ENCODE data around the gene LYL1. TPM values are rescaled to one million over a fixed set of nuclear protein-coding genes. Genes with fewer than 3 reads are reported as not detected.

The LYL1 gene
- total RNA-seq, 4 donors from 2014 or later = 4.5 to 33.4 (median 16.7) TPM

- peaks cover 62 to 93% (median 66%) of the 10 kb centered on the region in 4 donors for H3K4me1 ChIP-seq
- no peaks in the 10 kb centered on the region for H3K9me3 ChIP-seq
- H3K27me3 ChIP-seq = no peaks in the 10 kb centered on the region
- in situ Hi-C loops (cut with MboI; ENCODE audit: low pct_ligation_motif_present in 1 of 4, low pct_unique_long_range_greater_than_20kb in 1 of 4, low sequenced_read_pairs in 3 of 4) = no loop called here
- 4 to 20% methylated on average over 9 to 17 of the region's 19 CpGs for WGBS, 2 donors (ENCODE audit: low coverage in 1 of 2)
- H3K36me3 ChIP-seq = no peaks in the 10 kb centered on the region
- peak; percentile 35 for DNase-seq
- peak in 1 of 5 experiments; percentile 8 for TF ChIP-seq CTCF (IDR thresholded peaks at IDR 0.05)
- TF ChIP-seq POLR2A (IDR thresholded peaks at IDR 0.05) = no peak
- peak overlapping the region in 3 of 4 donors; percentile 31 to 57 (median 39) for H3K4me3 ChIP-seq
- intact Hi-C loops (cut with DNase I; ENCODE audit: low total_unique reads) = loop anchor here (10.0 kb wide), 1 partner anchor 46 kb away; no protein-coding TSS in a partner anchor
- H3K27ac ChIP-seq = peak overlapping the region; percentile 76 to 94 (median 84)
Measured at GRCh38 chr19:13060233-13060963, 42.3 kb downstream of the LYL1 start.

- Histone ChIP-seq H3K36me3 (no peaks in the 10 kb centered on the region), H3K4me1 (peaks cover 72 to 97% (median 74%) of the 10 kb centered on the region in 4 donors), H3K4me3 (no peak overlapping the region), H3K9me3 (no peaks in the 10 kb centered on the region), H3K27me3 (no peaks in the 10 kb centered on the region), H3K27ac (peak overlapping the region; percentile 86 to 94 (median 92))
- TF ChIP-seq POLR2AphosphoS5 (IDR thresholded peaks at IDR 0.05) (no peak), CTCF (IDR thresholded peaks at IDR 0.05) (no peak), EP300 (IDR thresholded peaks at IDR 0.05; ENCODE audit: low read depth) (no peak), POLR2A (IDR thresholded peaks at IDR 0.05) (no peak)
- in situ Hi-C loops (cut with MboI; ENCODE audit: low pct_ligation_motif_present in 1 of 4, low pct_unique_long_range_greater_than_20kb in 1 of 4, low sequenced_read_pairs in 3 of 4) = no loop called here
- 73 to 81% methylated on average over 6 to 12 of the region's 12 CpGs for WGBS, 2 donors (ENCODE audit: low coverage in 1 of 2)
- DNase-seq = no peak
- intact Hi-C loops (cut with DNase I; ENCODE audit: low total_unique reads) = no loop called here
Measured at GRCh38 chr19:13058951-13059660, 43.6 kb downstream of the LYL1 start.

- intact Hi-C loops (cut with DNase I; ENCODE audit: low total_unique reads) (no loop called here), in situ Hi-C loops (cut with MboI; ENCODE audit: low pct_ligation_motif_present in 1 of 4, low pct_unique_long_range_greater_than_20kb in 1 of 4, low sequenced_read_pairs in 3 of 4) (no loop called here)
- Histone ChIP-seq H3K4me1 (peaks cover 76 to 98% (median 82%) of the 10 kb centered on the region in 4 donors), H3K27me3 (no peaks in the 10 kb centered on the region), H3K27ac (peak overlapping the region; percentile 86 to 94 (median 92)), H3K9me3 (no peaks in the 10 kb centered on the region), H3K36me3 (no peaks in the 10 kb centered on the region), H3K4me3 (no peak overlapping the region)
- no peak for DNase-seq
- 58 to 73% methylated on average over 2 of the region's 2 CpGs for WGBS, 2 donors (ENCODE audit: low coverage in 1 of 2)
- no peak for TF ChIP-seq POLR2A (IDR thresholded peaks at IDR 0.05)
- no peak for TF ChIP-seq EP300 (IDR thresholded peaks at IDR 0.05; ENCODE audit: low read depth)
Measured at GRCh38 chr19:13057744-13058143, 44.9 kb downstream of the LYL1 start.

- in situ Hi-C loops (cut with MboI; ENCODE audit: low pct_ligation_motif_present in 1 of 4, low pct_unique_long_range_greater_than_20kb in 1 of 4, low sequenced_read_pairs in 3 of 4) = no loop called here
Measured at GRCh38 chr19:13057147-13057572, 45.5 kb downstream of the LYL1 start.

More at GRCh38 chr19:13057147-13057572, 45.5 kb downstream of the LYL1 start:
- DNase-seq = no peak
- Histone ChIP-seq H3K4me1 (peaks cover 82 to 99% (median 87%) of the 10 kb centered on the region in 4 donors), H3K36me3 (no peaks in the 10 kb centered on the region), H3K4me3 (no peak overlapping the region), H3K9me3 (no peaks in the 10 kb centered on the region), H3K27ac (peak overlapping the region; percentile 86 to 94 (median 92)), H3K27me3 (no peaks in the 10 kb centered on the region)
- 9 to 42% methylated on average over 8 to 15 of the region's 15 CpGs for WGBS, 2 donors (ENCODE audit: low coverage in 1 of 2)
- intact Hi-C loops (cut with DNase I; ENCODE audit: low total_unique reads) = no loop called here
- TF ChIP-seq POLR2A (IDR thresholded peaks at IDR 0.05) = no peak
- no peak for TF ChIP-seq EP300 (IDR thresholded peaks at IDR 0.05; ENCODE audit: low read depth)
- TF ChIP-seq POLR2AphosphoS5 (IDR thresholded peaks at IDR 0.05) = no peak
- no peak for TF ChIP-seq CTCF (IDR thresholded peaks at IDR 0.05)

Data from transverse colon (tissue), 4 donors.